Midbrain (tissue), 1 donor: ENCODE data around the gene CDH10.

Experiments
- DNase-seq: peaks from one replicate; lab custom pipeline; 2025; lab: John Stamatoyannopoulos, UW

CDH10 gene

DNA sequence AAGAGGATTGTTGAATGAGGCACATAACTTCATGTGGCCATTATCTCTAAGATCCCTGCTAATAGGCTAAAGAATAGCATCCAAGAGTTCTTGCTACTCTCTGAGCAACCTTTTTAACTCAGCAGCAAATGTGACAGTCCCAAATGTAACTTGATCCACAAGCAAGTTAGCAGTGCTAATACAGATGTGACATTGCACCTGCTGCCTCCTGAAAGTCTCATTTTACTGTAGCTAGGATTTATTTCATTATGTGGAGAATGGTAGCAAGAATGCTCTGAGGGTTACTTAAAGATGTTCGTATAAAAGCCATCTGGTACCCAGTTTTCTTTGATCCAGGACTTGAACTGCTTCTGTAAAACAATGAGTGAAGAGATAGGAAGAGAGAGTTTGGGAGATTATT is 45.8 kb downstream of the CDH10 start:
- no peak for DNase-seq

DNA sequence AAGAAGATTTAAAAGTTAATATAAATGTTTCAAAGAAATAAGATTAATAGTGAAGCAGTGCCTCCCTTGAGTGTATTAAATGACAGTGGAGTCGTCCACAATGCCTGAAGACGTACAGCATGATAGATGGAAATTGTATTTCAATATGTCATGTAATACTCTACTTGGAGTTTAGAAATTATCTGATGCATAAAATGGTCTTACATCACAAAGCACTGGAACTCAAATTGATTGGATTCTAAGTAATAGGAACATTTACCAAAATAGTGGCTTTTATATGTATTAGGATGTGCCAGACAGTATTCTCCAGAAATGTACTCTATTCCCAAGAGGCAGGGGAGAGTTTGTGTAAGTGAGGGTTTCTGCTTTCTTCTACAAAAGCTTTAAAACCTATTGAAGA is 49.4 kb downstream of the CDH10 start:
- DNase-seq, result no peak

DNA sequence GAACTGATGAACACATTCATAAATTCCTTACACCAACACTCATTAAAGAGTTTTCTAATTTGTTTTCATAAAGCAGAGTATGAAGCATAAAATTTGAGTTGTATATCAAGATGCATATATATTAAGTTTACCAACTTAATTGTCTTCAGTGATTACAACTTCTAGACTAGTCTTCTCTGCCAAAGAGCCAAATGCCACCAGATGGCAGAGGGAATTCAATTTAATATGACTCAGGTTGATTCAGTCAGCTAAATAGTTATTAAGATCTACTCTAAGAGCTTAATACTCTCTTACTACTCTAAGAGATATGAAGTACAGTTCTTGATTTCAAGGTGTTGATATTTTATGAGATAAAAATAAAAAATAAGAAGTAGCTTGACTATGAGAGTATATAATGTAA is 53.4 kb downstream of the CDH10 start:
- DNase-seq, result no peak

DNA sequence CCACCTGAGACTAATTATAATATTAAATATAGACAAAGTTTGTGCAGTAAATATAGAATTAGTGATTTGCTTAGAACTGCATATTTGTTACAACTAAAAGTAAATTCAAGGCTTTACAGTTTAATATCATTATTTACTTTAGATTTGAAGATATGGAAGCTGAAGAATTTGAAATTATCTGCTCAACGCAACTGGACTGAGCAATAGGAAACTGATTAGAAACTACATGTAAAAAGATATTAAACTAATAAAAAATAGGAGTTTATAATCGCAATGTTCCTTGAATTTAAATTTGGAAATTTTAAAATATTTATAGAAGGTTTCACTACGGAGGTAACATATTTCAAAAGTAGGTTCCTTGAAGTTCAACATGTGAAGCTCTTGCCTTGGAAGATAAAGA is 55.2 kb downstream of the CDH10 start:
- no peak for DNase-seq

DNA sequence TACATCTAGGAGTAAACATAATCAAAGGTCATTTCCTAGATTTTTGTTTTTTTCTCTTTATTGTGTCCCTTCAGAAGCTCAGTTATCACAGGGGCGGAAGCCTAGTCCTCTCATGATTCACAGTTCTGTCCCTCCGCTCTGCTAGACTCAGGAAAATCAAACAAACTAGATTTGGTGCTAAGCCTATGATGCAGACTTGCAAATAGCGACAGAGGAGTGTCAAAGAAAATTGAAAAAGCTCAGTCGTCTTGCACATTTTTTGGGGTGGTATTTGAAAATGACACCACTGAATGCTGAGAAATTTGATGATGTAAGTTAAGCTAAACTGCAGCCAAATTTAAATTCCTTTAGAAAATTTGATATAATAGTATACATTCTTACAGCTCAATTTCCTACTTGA is 59.0 kb downstream of the CDH10 start:
- no peak for DNase-seq

DNA sequence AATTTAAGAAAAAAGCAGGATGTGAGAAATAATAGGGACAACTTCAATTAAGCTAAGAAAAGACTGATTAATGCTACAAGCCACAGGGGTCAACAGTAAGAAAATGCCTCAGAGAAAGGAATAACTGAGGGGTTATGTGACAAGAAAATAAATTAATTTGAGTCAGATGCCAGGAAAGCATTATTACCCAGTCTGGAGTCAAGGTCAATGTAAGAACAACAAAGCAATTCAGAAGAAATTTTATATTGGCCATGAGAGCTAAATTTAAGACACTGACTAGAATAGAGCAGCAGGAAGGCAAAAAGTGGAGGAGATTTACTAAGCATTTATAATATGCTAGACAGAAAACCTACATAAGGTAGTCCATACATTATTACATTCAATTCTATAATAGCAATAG is 73.5 kb downstream of the CDH10 start:
- no peak for DNase-seq

DNA sequence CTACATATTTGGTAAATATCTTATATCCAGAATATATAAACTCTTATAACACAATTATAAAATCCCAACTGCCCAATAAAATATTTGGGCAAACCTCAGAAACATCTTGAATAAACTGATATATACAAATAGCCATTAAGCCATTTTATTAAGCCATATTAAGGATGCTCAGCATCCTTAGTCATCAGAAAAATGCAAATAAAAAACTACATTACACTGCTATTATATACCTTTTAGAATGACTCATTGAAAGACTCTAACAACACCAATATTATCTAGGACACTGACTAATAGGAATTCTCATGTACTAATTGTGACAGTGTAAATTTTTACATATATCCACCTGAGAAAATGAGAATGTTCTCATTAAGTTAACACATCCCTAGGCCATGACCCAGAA is 77.8 kb downstream of the CDH10 start:
- no peak for DNase-seq

DNA sequence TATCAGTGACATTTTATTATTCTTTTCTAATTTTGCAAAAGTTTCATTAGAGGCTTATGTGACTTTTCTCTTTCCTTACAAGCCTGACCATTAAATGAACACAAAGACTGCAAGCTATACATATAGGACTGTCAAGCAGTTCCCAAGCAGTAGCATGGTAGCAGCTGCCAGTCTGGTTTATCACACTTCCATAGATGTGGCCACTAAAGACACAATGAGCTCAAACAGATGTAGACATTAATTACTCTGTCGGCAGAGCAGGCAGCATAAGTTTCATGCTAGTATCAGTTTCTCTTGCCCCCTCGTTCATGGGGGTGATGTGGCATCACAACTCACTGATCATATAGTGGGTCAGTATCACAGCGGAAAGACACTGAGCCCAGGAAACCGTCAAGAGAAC is 89.5 kb downstream of the CDH10 start:
- DNase-seq, result no peak

DNA sequence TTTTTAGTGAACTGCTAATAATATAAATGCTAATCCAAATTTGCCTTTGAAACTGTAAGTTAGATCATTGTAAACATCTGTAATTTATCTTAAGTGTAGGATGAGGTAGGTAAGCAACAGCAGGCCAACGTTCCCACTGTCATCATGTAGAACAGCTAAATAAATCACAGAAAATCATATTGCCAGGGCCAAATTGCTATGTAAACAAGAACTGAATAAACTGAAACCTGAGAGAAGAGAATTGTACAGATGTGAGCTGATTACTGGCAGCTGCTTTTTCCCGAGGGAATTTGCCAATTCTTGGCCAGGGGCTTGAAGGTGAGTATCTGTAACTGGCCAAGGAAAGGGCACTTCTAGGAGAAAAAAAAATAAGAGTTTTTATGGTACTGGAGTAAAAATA is 97.6 kb downstream of the CDH10 start:
- DNase-seq, result no peak

DNA sequence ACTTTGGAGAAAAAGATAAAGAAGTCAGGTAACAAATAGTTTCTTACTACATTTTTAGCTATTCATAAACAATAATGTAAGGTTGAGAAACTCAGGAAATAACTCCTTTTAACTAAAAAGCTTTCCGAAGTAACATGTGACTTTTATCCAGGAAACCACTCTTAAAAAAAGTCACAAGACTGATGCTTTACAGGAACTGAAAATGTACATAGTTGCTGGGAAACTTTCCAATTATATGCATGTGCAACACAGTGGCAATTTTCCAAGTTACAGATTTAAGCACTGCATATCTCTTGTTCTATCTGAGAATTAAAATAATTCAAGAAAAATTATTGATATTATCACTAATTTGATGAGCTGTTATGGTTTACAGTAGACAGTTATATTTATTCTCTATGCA is 105.2 kb downstream of the CDH10 start:
- no peak for DNase-seq

DNA sequence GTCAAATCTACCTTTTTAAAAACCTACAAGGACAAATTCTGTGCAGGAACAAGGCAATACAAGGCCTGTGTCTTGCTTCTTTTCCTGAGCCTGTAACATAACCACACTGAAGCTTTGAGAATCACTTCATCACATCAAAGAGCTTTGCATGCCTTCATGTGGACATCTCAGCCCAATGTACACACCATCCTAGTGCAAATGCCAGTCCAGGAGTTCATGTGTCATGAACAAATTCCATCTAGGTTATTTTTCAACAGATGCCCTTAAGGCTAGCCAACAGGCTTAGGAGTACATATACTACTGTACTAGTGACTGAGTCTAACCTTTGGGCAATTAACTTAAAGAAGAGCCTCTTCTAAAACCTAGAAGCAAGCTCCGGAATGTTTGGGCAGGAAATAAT is 106.4 kb downstream of the CDH10 start:
- no peak for DNase-seq

DNA sequence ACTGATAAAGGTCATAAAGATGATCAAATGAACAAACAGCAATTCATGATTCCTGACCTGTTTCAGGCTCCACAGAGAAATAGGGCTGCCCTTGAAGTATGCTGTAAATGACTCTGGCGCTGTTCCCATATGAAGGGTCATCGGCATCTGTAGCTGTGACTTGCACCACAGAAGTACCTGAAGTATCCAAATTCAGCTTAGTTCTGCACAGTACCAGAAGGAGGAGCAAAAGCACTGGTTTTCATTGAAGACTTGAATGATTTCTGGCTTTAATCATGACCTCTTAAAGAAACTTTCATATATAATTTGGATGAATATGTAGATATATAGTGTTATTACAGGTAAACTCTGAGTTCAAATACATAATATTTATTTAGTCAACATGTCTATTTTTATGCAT is 109.1 kb downstream of the CDH10 start:
- no peak for DNase-seq

DNA sequence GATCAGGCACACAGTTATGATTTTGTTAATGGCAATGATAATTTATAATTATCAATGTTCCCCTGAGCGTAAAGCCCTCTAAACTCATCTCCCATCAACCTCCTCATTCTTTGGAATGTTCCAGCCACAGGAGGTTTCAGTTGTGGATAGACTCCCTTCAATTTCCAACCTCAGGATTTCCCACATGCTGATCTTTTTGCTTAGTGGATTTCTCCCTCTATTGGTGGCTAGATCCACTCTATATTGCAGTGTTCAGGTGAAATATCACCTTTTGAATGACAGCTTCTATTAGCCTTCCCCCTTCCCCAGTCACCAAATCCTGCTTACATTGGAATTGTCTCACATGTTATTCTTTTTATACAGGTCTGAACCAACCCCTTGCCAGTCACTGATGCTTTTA is 113.9 kb downstream of the CDH10 start:
- no peak for DNase-seq

DNA sequence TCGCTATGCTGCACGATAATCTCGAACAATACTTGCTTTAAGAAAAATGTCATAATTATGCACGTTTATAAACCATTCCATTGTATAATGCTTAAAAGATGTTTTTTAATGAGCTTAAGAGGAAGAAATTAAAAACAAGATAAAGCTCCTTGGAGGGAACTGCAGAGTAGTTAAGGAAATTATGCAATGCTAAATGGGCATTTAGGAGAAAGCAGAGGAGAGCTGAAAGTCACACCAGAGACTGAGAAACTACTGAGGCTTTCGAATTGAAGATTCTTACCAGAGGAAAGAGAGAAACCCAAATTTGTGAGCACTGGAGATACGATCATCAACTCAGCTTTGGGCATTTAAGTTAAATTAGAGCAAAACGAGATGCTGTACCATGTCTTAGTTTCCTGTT is 119.4 kb downstream of the CDH10 start:
- DNase-seq, result no peak

DNA sequence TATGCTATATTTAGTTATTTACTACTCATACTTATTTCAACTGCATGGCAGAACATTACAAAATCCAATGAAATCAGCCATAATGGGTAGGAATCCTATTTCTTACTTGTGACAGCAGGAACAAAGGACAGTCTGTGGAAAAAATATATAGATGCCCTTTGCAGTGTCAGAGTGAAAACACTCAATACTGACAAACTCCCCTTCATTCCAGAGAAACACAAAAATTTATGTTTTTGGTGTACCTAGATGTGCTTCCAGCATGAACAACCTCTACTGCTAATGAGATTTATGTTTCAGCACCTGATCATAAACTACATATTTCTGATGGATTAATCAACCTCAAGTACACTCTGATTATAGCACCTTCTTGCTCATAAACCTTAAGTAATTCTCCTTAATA is 132.4 kb downstream of the CDH10 start:
- no peak for DNase-seq

DNA sequence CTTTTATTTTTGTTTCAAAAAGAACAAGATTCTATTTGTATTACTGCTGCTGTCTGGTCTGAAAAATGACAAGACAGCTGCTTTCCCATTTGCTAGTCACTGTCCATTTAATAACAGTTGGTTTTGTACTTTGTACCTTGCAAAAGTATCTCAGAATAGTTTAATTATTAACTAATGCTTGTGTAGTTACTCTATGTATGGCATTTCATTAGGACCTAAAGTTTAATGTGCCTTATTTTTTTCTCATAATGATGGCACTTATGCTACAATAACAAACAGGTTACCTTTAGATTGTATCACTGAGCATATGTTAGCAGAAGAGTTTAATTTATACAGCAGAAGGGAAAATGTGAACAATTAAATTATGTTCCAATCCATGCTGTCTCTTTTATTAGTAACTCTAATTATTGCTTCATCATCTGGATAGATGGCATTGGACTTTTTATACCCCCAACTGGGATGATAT is 134.2 kb downstream of the CDH10 start:
- no peak for DNase-seq

DNA sequence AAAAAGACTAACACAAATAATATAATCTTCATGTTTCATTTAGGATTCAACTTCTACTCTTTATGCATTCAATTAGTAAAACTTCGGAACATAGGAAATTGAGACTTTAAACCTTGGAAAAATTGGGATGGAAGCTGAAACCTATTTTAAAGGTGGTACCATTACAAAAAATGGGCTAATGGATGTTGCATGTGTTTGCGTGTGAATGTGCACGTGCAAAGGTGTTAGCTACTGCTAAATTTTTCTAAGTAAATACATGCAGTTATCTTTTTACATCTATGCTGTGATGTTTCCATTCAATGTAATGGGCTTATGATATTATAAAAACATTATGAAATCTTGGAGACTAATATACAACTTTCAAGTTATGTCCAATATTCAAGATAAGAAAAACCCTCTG is 134.8 kb downstream of the CDH10 start:
- no peak for DNase-seq

DNA sequence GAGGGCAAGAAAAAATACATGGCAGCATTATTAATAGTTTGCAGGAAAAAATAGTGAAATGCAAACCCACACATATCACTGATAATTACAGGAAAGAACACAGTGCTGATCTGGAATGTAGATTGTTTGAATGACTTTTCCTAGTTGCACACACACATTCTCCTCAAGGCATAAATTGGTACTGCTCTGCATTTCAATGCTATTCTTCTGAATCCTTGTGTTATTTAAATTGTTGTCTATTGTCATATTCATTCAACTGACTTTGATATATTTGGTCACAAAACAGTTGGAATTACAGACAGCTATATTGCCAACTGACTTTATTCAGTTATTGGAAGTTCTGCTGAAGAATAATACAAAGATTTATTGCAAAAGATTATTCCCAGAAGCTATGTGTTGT is 139.5 kb downstream of the CDH10 start:
- DNase-seq, result no peak

DNA sequence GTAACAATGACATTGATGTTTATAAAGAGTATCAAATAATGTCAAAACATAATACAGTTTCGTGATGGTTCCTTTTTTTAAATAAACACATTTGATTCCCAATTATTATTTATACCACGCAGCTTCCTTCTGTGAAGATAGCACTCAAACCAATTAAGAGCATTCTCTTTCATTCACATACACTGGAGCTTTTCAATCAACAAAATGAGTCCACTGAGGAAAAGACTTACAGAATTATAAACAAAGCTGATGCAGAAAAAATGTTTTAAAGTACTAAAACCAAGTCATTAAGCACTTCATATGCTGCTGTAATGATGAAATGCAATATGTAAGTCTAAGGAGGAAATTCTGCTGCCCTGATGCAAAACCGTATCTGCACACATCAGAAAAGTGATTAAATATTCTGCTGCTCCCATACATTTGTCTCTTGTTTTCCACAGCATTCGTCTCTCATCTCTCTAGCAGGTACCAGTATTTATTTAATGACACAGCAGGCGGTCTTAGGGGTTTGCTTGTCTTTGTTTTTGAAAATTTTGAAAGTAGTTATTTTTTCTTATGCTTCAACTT is 147.1 kb downstream of the CDH10 start:
- no peak for DNase-seq

DNA sequence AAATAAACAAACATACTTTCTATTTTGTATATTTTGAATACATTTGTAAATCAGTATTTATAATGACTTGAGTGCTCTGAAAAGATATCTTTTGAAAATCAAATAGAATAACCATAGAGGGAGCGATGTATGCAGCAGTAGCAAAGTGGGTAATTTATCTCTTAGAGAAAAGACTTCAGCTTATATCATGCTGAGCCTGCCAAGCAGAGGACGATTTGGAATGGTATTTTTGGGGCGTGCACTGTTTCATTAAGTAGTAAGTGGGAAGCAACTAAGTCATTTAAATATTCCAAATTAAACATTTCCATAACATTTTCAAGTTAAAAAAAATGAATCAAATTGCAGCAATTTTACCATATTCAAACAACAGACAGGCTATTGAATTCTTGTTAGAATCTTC is 147.6 kb downstream of the CDH10 start:
- no peak for DNase-seq

DNA sequence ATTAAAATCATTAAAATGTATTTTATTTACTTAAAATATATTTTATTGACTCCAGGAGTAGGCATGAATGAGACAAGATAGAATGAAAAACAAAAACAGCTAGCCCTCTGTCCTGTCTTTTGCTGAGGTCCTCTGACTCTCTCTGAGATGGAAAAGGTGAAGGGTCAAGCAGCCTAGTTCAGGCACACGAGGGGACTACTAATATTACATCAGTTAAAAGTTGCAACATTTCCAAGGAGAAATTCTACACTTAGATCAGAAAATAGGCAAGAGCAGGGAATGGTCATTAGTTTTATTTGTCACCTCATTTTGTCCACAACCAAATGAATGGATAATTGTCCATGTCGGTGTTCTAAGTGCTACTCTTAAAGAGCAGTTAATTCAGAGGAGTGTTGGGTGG is 148.5 kb downstream of the CDH10 start:
- DNase-seq, result no peak

DNA sequence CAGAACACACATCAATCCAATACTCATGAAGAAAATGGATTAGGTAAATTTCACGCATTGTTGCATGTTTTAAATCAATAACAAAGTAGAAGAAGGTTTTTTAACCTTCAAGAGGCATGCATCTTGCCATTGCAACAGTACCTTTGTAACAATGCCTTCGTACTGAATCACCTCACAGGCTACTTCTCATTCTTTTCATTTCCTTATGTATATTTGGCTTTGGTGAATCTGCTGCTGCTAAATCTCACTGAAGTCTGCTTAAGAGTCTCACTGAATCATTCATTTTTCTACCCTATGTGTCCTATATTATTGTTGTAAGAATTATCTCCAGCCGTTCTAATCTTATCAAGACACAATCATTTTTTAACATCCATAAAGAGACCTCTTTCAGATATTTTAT is 152.5 kb downstream of the CDH10 start:
- DNase-seq, result no peak

DNA sequence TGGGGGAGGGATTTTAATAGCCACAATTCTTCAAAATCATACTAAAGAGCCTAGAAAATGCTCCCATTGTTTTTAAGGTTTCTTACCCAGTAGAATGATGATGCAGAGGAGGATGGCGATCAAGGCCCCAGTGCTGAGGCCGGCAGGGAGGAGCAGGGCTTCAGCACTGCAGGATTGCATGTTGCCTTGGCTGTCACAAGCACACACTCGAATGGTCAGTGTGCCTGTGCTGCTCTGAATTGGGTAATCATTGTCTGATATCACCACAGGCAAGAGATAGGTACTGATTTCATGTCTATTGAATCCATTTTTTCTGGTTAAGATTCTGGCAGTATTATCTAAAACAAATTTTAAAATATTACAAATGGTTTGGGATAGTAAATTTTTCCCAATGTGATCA is 153.3 kb downstream of the CDH10 start:
- DNase-seq, result no peak

DNA sequence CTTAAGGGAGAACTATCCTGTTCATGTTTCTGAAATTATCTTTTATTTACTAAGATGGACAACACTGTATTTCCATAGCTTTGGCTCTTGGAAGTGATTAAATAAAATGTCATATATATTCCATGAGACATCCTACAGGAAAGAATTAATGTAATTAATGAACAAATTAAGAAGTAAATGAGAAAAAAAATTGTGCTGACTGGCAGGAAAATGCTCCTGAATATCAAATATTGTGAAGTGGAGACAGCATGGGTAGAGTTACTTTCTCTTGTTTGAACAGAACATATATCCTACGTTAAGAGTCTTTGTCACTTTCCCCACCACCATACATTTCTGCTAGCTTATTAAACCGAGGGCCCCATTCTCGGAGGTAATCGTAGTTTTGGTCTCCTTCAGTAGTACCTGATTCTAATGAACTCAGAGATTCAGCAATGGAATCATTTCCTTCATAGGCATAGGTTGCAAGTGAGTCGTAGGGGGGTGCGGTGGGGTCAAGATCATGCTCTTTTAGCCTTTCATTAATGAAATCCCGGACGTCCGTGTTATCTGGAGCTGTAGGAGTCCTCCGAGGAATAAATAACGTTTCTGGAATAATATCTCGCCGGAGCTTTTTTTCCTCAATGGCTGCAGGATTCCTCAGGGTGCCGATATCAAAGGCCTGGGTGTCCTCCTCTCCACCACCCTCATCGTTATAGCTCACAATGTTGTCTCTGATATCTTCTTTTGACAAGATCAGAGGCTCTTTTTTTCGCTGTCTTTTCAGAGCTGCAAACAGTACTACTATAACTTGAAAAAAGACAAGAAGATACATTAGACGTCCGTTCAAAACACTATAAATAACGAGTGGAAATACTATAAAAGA is 157.2 kb downstream of the CDH10 start:
- no peak for DNase-seq
